GM12872 (cell line): ENCODE data around the gene CTSH.

Experiments used
- CTCF ChIP-seq: IDR thresholded peaks from 3 replicates; pipeline ENCODE4 v1.5.1; 2011; ENCODE audit warnings: low read depth, mild to moderate bottlenecking, low read length, moderate library complexity; ENCODE audit not compliant: insufficient read depth

The CTSH gene

DNA sequence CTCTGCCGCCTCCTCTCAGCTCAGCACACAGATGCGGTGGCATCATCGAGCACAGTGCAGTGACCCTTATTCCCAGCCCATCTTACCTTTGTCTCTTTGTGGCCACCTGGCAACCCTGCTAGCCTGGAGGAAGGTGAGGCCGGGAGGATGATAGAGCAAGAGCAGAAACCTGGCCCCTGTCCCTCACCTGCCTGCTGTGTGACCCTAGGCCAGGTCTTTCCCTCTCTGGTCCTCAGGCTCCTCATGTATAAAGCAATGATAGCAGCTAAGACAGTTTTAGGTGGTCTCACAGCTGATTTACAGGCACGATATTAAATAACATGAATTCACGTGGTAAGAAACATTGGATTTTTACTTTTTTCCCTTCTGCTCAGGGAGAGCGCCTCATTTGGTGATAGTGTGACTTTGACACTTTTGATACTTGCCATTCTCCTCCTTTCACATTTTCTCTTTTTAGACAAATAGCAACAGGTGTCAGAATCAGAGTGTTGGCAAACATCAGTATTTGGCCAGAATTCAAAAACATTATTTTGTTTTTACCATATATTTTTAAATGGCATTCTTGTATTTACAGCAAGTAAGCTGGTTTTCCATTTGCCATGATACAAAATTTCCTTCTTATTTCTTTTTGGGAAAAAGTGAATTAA is 29.5 kb upstream of the CTSH start:
- TF ChIP-seq CTCF = no peak

DNA sequence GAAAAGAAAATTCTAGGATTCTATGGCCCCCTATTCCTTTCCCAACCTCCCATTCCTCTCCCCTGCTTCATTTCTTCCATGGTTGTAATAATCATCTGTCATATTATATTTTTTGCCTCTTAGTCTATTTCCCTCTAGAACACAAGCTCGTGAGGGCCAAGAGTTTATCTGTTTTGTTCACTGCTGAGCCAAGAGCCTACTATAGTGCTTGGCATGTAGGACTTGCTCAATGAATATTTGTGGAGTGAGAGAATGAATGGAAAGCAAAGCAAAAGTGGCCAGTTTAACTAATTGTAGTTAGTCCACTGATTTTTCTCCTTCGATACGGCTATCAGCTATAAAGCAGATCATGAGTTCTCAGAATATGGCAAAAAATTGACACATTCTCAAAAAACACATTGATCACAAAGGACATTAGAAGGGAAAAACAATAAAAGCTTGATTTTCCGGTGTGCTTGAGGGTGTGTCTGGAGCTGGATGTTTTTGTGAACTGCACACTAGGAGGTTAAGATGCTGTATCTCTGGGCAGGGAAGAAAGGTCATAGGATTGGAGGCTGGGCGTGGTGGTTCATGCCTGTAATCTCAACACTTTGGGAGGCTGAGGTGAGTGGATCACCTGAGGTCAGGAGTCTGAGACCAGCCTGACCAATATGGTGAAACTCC is 25.0 kb upstream of the CTSH start:
- TF ChIP-seq CTCF = no peak

DNA sequence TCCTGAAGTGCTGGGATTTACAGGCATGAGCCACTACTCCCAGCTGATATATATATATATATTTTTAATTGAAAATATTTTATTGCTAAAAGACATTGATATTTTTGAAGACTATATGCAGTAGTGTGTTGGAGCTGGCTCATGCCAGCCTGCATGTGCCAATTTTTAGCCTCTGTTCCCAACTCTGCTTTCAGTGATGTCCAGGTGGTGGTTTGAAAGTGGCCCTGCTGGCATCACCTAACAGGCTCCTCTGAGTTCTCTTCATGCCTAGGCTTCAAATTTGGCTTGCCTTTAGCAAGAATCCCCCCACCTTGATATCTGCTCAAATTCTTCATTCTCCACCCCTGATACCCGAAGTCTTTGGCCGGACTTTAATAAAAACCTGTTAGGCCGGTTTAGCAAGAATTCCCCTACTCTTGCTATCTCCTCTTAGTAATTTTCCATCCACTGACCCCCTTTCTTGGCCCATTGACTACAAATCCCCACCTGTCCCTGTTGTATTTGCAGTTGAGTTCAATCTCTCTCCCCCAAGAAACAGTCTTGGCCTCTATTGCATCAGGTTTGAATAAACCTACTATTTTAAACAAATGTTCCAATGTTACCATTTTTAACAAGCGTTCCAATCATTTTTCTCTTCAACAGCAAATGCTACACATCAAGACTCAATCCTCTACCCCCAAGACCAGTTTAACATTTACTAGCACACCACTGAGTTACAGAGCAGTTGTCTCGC is 23.9 kb upstream of the CTSH start:
- TF ChIP-seq CTCF = no peak

- TF ChIP-seq CTCF = no peak
These were observed 23.3 kb upstream of the CTSH start for GRCh38 chr15:78968114-78968513.

DNA sequence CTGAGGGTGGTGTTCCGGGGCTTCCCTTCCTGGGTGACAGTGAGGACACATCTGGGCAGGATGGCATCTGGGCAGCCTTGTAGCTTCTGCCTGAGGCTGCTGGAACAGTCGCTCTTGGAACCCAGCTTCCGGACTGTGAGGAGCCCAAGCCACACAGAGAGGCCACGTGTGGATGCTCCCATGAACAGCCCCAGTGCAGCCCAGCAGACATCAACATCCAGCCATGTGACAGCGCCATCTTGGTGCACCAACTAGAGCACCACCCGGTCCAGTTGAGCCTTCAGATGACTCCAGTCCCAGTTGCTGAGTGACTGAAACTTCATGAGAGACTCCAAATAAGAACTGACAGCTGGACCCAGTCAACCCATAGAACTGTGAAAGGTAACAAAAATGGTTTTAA is 15.5 kb upstream of the CTSH start:
- no peak for TF ChIP-seq CTCF

DNA sequence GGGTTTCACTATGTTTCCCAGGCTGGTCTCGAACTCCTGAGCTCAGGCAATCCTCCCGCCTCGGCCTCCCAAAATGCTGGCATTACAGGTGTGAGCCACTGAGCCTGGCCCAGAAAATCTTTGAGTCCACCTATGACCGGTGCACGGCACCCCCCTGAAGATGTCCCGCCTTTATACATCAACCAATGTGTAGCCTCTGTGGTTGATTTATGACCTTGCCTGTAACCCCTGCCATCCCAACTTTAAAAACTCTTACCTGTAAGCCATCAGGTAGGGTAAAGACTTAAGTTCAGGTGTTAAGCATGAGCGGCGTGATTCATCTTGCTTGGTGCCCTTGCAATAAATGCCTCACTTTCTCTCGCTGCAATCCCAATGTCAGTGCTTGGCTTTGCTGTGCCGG is 14.5 kb upstream of the CTSH start:
- no peak for TF ChIP-seq CTCF

GRCh38 chr15:78957416-78958093 is 12.7 kb upstream of the CTSH start:
- TF ChIP-seq CTCF = no peak
